ENCODE measurements around the gene CASTOR2. TPM values are rescaled to one million over a fixed set of nuclear protein-coding genes. Genes with fewer than 3 reads are reported as not detected.

CASTOR2 gene
- total and polyA plus RNA-seq, 2 donors (not counting 3 experiments of a cell fraction or from before 2014, with no cell fraction given), result 9.6 to 25.1 TPM

GRCh38 chr7:75017832-75018231 lies 53.3 kb downstream of the CASTOR2 start:
- POLR2A ChIA-PET, result no interaction called here
- Histone ChIP-seq H3K36me3 (ENCODE audit: control insufficient read depth in 2 of 2, extremely low read depth in 1 of 2, insufficient read depth in 2 of 2, low read length in 2 of 2) (peaks cover 0 to 10% of the 10 kb centered on the region in 2 experiments), H3K4me1 (ENCODE audit: control insufficient read depth, extremely low read depth, insufficient read depth, low read length) (no peaks in the 10 kb centered on the region), H3K4me2 (ENCODE audit: insufficient read depth, low read length) (no peak overlapping the region), H3K9me3 (replicated peaks; ENCODE audit: control insufficient read depth, insufficient read depth, low read length) (no peaks in the 10 kb centered on the region), H3K4me3 (replicated peaks in 1 of 3; ENCODE audit: insufficient read depth in 1 of 3, low read depth in 1 of 3, low read length in 3 of 3) (no peak overlapping the region), H3K27ac (ENCODE audit: insufficient read depth, low read depth, low read length) (no peak overlapping the region), H3K27me3 (ENCODE audit: control insufficient read depth in 2 of 2, insufficient read depth in 2 of 2, low read length in 2 of 2) (no peaks in the 10 kb centered on the region), H3K9ac (replicated peaks; ENCODE audit: extremely low read depth, insufficient read depth, low read length) (no peak overlapping the region), H4K20me1 (replicated peaks; ENCODE audit: control insufficient read depth, extremely low read depth, insufficient read depth, low read length) (no peaks in the 10 kb centered on the region), H3K9me1 (replicated peaks; ENCODE audit: control insufficient read depth, extremely low read depth, insufficient read depth, low read length) (no peaks in the 10 kb centered on the region), H3K79me2 (ENCODE audit: control insufficient read depth, insufficient read depth, low read length) (no peaks in the 10 kb centered on the region), H2AFZ (ENCODE audit: low read depth, low read length) (no peak overlapping the region)
- no peak for DNase-seq (ENCODE audit: low read depth, low spot score)
- no peak for FAIRE-seq
- CTCF ChIA-PET, result interaction anchor here (1.2 kb wide), 1 partner anchor 18 kb away, joined by 3 read pairs; no protein-coding TSS in a partner anchor
- dilution Hi-C loops (cut with MboI; ENCODE audit: extremely low pct_ligation_motif_present, low sequenced_read_pairs), result no loop called here
- BruUV-seq (replicated peaks), result no TSS peak
- TF ChIP-seq MYC (IDR thresholded peaks at IDR 0.05; ENCODE audit: low read depth, low read length), result no peak
- TF ChIP-seq POLR2A (IDR thresholded peaks at IDR 0.05; ENCODE audit: low read depth, low read length), result no peak
- no peak for TF ChIP-seq EZH2 (IDR thresholded peaks at IDR 0.05; ENCODE audit: borderline replicate concordance, low read depth, low read length, severe bottlenecking)
- TF ChIP-seq FOS (IDR thresholded peaks at IDR 0.05; ENCODE audit: borderline replicate concordance, insufficient read depth, low read length), result no peak
- TF ChIP-seq POLR2AphosphoS5 (IDR thresholded peaks at IDR 0.05; ENCODE audit: insufficient read depth, low read depth, low read length), result no peak
- TF ChIP-seq, protein P1, sequence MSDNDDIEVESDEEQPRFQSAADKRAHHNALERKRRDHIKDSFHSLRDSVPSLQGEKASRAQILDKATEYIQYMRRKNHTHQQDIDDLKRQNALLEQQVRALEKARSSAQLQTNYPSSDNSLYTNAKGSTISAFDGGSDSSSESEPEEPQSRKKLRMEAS (IDR thresholded peaks at IDR 0.05; ENCODE audit: insufficient read depth, insufficient read length), result no peak
- TF ChIP-seq JUN (IDR thresholded peaks at IDR 0.05; ENCODE audit: borderline replicate concordance, insufficient read depth, insufficient read length, low read depth), result no peak
- TF ChIP-seq GATA2 (IDR thresholded peaks at IDR 0.05; ENCODE audit: insufficient read depth, insufficient read length, low read depth, low read length), result no peak
- no peak for TF ChIP-seq CTCF (IDR thresholded peaks at IDR 0.05; ENCODE audit: extremely low read depth in 1 of 2, insufficient read depth in 1 of 2, low read depth in 1 of 2, low read length in 2 of 2)
- intact Hi-C loops (cut with micrococcal nuclease), result no loop called here

All from endothelial cell of umbilical vein (primary cell).